T-helper 2 cell treated with Interferon-gamma antibody and Interleukin-4, amounts not matched to agents 100 ng/mL and 5 ng/mL, for 36 hours (primary cell): Measurements from ENCODE around the gene STH. TPM values are rescaled to one million over a fixed set of nuclear protein-coding genes. Genes with fewer than 3 reads are reported as not detected.
"Not testable (repeated sequence)": the region's sequence is repeated elsewhere in the genome, so short reads cannot be mapped to it uniquely, and the experiment has no call there.

Experiments
- intact Hi-C: fragments of 100-400 bp; cut with micrococcal nuclease; formaldehyde crosslinking; loops from one replicate; pipeline ENCODE4 v1.15.1; 2023
- total RNA-seq: library from RNA; stranded (reverse); gene quantifications from 2 replicates; pipeline ENCODE4 v1.2.3, GENCODE V29; 2022

STH gene
- total RNA-seq, 1 donor from 2014 or later = not detected

GRCh38 chr17:46003907-46004748 lies 5.1 kb downstream of the STH start:
- intact Hi-C loops = no loop called here

- intact Hi-C loops = not testable (repeated sequence)
Measured at GRCh38 chr17:46006082-46006481, 7.0 kb downstream of the STH start.

- intact Hi-C loops = no loop called here
Measured at GRCh38 chr17:46007461-46007965, 8.5 kb downstream of the STH start.

GRCh38 chr17:46008591-46008990 lies 9.5 kb downstream of the STH start:
- intact Hi-C loops = no loop called here

- intact Hi-C loops = no loop called here
Measured at GRCh38 chr17:46009681-46010596, 10.9 kb downstream of the STH start.

GRCh38 chr17:46010597-46011186 lies 11.6 kb downstream of the STH start:
- intact Hi-C loops = no loop called here

- intact Hi-C loops = no loop called here
Measured at GRCh38 chr17:46011711-46012505, 12.9 kb downstream of the STH start.

- intact Hi-C loops = no loop called here
Measured at GRCh38 chr17:46012506-46013079, 13.5 kb downstream of the STH start.

- intact Hi-C loops = no loop called here
Measured at GRCh38 chr17:46013127-46013501, 14.1 kb downstream of the STH start.

GRCh38 chr17:46013502-46014165 lies 14.6 kb downstream of the STH start:
- intact Hi-C loops = no loop called here

- intact Hi-C loops = not testable (repeated sequence)
Measured at GRCh38 chr17:46019408-46019925, 20.4 kb downstream of the STH start.

- intact Hi-C loops = no loop called here
Measured at GRCh38 chr17:46020023-46020761, 21.1 kb downstream of the STH start.

- intact Hi-C loops = no loop called here
Measured at GRCh38 chr17:46020998-46021397, 21.9 kb downstream of the STH start.

- intact Hi-C loops = not testable (repeated sequence)
Measured at GRCh38 chr17:46023366-46023765, 24.3 kb downstream of the STH start.

- intact Hi-C loops = no loop called here
Measured at GRCh38 chr17:46023783-46024388, 24.8 kb downstream of the STH start.

GRCh38 chr17:46024590-46024989 lies 25.5 kb downstream of the STH start:
- intact Hi-C loops = no loop called here

GRCh38 chr17:46025060-46025459 lies 26.0 kb downstream of the STH start:
- intact Hi-C loops = no loop called here

GRCh38 chr17:46025510-46026165 lies 26.6 kb downstream of the STH start:
- intact Hi-C loops = no loop called here
